GOT3 (cell line): Measurements from ENCODE around the gene SPPL2A.
A peak's percentile ranks its signal among the peaks of the same experiment; 100 is the strongest.
"Not testable (repeated sequence)": the region's sequence is repeated elsewhere in the genome, so short reads cannot be mapped to it uniquely, and the experiment has no call there.

ENCODE experiments used
- DNase-seq: peaks from one replicate; lab custom pipeline; 2025; ENCODE audit warnings: mixed read lengths; lab: John Stamatoyannopoulos, UW

SPPL2A gene

GRCh38 chr15:50765195-50765967 lies at the start of gene SPPL2A:
Gene SPPL2A, minus strand, starts transcription at chr15:50765706. Its CDS starts 173 bp downstream, at chr15:50765533.
- peak; percentile 72 for DNase-seq

- DNase-seq: no peak
Measured at GRCh38 chr15:50814634-50815033, 49.1 kb upstream of the SPPL2A start.

GRCh38 chr15:50813865-50814264 lies 48.4 kb upstream of the SPPL2A start:
- no peak for DNase-seq

GRCh38 chr15:50813089-50813488 lies 47.6 kb upstream of the SPPL2A start:
- DNase-seq: no peak

- DNase-seq: not testable (repeated sequence)
Measured at GRCh38 chr15:50812181-50812506, 46.6 kb upstream of the SPPL2A start.

- DNase-seq: not testable (repeated sequence)
Measured at GRCh38 chr15:50811461-50812180, 46.1 kb upstream of the SPPL2A start.

GRCh38 chr15:50810128-50810527 lies 44.6 kb upstream of the SPPL2A start:
- DNase-seq: no peak

- DNase-seq: no peak
Measured at GRCh38 chr15:50808728-50809127, 43.2 kb upstream of the SPPL2A start.

- no peak for DNase-seq
Measured at GRCh38 chr15:50803479-50804180, 38.1 kb upstream of the SPPL2A start.

- no peak for DNase-seq
Measured at GRCh38 chr15:50800715-50801114, 35.2 kb upstream of the SPPL2A start.

- DNase-seq: no peak
Measured at GRCh38 chr15:50798684-50799083, 33.2 kb upstream of the SPPL2A start.

- DNase-seq: no peak
Measured at GRCh38 chr15:50797926-50798325, 32.4 kb upstream of the SPPL2A start.

GRCh38 chr15:50791486-50791885 lies 26.0 kb upstream of the SPPL2A start:
- no peak for DNase-seq

GRCh38 chr15:50790778-50791453 lies 25.4 kb upstream of the SPPL2A start:
- DNase-seq: no peak

- no peak for DNase-seq
Measured at GRCh38 chr15:50786871-50787270, 21.4 kb upstream of the SPPL2A start.

GRCh38 chr15:50786438-50786837 lies 20.9 kb upstream of the SPPL2A start:
- no peak for DNase-seq

GRCh38 chr15:50783895-50784294 lies 18.4 kb upstream of the SPPL2A start:
- no peak for DNase-seq

- DNase-seq: no peak
Measured at GRCh38 chr15:50783411-50783810, 17.9 kb upstream of the SPPL2A start.

GRCh38 chr15:50778086-50778485 lies 12.6 kb upstream of the SPPL2A start:
- no peak for DNase-seq

- DNase-seq: no peak
Measured at GRCh38 chr15:50777042-50777441, 11.5 kb upstream of the SPPL2A start.

GRCh38 chr15:50774450-50774849 lies 8.9 kb upstream of the SPPL2A start:
- no peak for DNase-seq

GRCh38 chr15:50773389-50773788 lies 7.9 kb upstream of the SPPL2A start:
- DNase-seq: no peak
